Testis (tissue), 3 donors: ENCODE results near the gene ARHGEF25. TPM values are rescaled to one million over a fixed set of nuclear protein-coding genes. Genes with fewer than 3 reads are reported as not detected.

Experiments used
- DNase-seq: peaks from one replicate; pipeline ENCODE4 v3.0.0-alpha.2; 2019
- H3K27ac ChIP-seq, 2 donors: fragments of 200-600 bp; sonication (generic); one replicate each; pipeline ENCODE4 v1.5.1; 2019
- H3K27me3 ChIP-seq: fragments of 200-600 bp; sonication (generic); one replicate; pipeline ENCODE4 v1.5.1; 2019
- H3K36me3 ChIP-seq: fragments of 200-600 bp; sonication (generic); one replicate; pipeline ENCODE4 v1.5.1; 2017; ENCODE audit warnings: low read depth; ENCODE audit errors: missing control alignments
- H3K4me1 ChIP-seq: fragments of 200-600 bp; sonication (generic); one replicate; pipeline ENCODE4 v1.5.1; 2019
- H3K4me3 ChIP-seq, 2 donors: fragments of 200-600 bp; sonication (generic); one replicate each; pipeline ENCODE4 v1.5.1; 2017 to 2019
- H3K9me3 ChIP-seq: fragments of 200-600 bp; sonication (generic); one replicate; pipeline ENCODE4 v1.5.1; 2017
- POLR2A ChIP-seq: fragments of 450-650 bp; IDR thresholded peaks from one replicate; pipeline ENCODE4 v1.6.1; 2017; ENCODE audit warnings: antibody characterized with exemption, mild to moderate bottlenecking, moderate library complexity
- WGBS, 2 donors: methylation state at CpG; one replicate each; pipeline ENCODE4 v1.1.5; 2018; 5-methylcytosine and 5-hydroxymethylcytosine counted together
- intact Hi-C: fragments of 100-400 bp; cut with DNase I; formaldehyde crosslinking; loops from one replicate; pipeline ENCODE4 v1.15.1; 2023; ENCODE audit warnings: low total_unique reads
- polyA plus RNA-seq: library from polyadenylated mRNA; stranded (reverse); fragments of 350-450 nt; fragmentation: Illumina TruSeq; extraction: RNeasy Lipid Tissue Mini Kit (QIAGEN cat#74804); gene quantifications from one replicate; pipeline ENCODE4 v1.2.3, GENCODE V29; 2014; ENCODE audit warnings: low read depth, low replicate concordance; ENCODE audit not compliant: insufficient read depth
- total RNA-seq, 2 donors: library from RNA; depleted of rRNA; stranded (reverse); fragments of >200 nt; gene quantifications; one replicate each; pipeline ENCODE4 v1.2.3, GENCODE V29; 2016
- TF ChIP-seq, protein P1 (sequence below), 3 experiments: fragments of 450-650 bp in 2 of 3; fragments of 200-600 bp in 1 of 3; sonication (generic) in 1 of 3; IDR thresholded peaks; one replicate each; pipeline ENCODE4 v1.5.1; 2016 to 2019; ENCODE audit warnings: antibody characterized with exemption in 3 of 3, mild to moderate bottlenecking in 2 of 3, moderate library complexity in 1 of 3

ARHGEF25 gene
- total and polyA plus RNA-seq, 3 donors from 2014 or later = 18.0 to 26.5 (median 18.7) TPM

DNA sequence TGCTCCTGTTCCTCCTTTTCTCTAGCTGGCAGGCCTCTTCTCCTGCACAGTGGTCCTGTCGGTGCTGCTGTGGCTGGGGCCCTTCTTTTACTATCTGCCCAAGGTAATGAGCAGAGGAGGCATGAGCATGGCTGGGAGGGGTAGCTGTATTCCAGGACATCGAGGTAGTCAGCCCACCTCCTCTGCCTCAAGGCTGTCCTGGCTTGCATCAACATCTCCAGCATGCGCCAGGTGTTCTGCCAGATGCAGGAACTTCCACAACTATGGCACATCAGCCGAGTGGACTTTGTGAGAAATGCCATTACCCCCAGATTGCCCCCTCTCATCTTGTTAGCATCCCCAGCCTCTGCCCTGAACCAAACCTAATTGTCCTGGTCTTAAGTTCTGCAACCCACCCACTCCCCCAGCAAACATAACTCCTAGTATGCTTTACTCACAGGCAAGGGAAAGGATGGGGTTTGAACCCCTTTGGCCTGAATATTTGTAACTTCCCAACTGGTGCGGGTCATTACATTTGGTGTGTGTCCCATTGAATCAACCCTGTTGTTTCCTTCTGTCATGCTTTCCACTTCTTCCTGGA lies 12.7 kb downstream of the ARHGEF25 start:
- no peak overlapping the region for H3K27ac ChIP-seq
- DNase-seq = no peak
- H3K4me3 ChIP-seq = no peak overlapping the region
- H3K9me3 ChIP-seq = no peaks in the 10 kb centered on the region
- H3K27me3 ChIP-seq = no peaks in the 10 kb centered on the region
- TF ChIP-seq, protein P1, sequence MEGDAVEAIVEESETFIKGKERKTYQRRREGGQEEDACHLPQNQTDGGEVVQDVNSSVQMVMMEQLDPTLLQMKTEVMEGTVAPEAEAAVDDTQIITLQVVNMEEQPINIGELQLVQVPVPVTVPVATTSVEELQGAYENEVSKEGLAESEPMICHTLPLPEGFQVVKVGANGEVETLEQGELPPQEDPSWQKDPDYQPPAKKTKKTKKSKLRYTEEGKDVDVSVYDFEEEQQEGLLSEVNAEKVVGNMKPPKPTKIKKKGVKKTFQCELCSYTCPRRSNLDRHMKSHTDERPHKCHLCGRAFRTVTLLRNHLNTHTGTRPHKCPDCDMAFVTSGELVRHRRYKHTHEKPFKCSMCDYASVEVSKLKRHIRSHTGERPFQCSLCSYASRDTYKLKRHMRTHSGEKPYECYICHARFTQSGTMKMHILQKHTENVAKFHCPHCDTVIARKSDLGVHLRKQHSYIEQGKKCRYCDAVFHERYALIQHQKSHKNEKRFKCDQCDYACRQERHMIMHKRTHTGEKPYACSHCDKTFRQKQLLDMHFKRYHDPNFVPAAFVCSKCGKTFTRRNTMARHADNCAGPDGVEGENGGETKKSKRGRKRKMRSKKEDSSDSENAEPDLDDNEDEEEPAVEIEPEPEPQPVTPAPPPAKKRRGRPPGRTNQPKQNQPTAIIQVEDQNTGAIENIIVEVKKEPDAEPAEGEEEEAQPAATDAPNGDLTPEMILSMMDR (IDR thresholded peaks at IDR 0.05) = no peak
- no peak for TF ChIP-seq POLR2A
- intact Hi-C loops = loop anchor here (5.0 kb wide), 1 partner anchor 42 kb away; no protein-coding TSS in a partner anchor
- WGBS, 2 donors = 80 to 85% methylated on average over 5 of the region's 5 CpGs
- no peaks in the 10 kb centered on the region for H3K36me3 ChIP-seq
- H3K4me1 ChIP-seq = peaks cover 27% of the 10 kb centered on the region

DNA sequence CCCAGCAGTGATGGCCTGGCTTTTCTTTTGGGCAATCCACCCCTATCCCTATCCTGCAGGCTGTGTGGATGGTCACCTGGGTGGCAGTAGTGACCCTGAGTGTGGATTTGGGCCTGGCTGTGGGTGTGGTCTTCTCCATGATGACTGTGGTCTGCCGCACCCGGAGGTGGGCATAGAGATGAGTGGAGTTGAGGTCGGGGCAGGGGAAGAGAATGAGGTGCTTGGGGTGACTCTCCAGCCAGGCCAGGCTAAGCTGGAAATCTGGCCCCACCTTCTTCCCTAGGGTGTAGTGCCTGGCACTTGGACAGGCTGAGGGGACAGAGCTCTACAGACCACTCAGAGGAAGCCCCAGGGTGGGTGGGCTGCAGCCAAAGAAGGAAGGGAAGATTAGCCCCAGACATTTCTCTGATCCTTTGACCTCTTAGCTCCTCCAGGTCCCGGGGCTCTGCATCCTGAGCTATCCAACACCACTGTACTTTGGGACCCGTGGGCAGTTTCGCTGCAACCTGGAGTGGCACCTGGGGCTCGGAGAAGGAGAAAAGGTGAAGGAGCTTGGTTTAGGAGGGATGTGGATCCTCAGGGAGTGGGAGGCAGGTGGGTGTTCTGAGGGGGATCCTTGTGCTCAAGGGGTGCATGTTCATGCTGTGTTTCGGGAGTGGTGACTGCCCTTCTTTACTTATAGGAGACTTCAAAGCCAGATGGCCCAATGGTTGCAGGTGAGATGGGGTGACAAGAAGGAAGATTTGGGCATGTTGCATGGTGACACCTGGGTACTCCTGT lies 13.4 kb downstream of the ARHGEF25 start:
- Histone ChIP-seq H3K27me3 (no peaks in the 10 kb centered on the region), H3K9me3 (no peaks in the 10 kb centered on the region), H3K4me1 (peaks cover 25% of the 10 kb centered on the region), H3K4me3 (no peak overlapping the region), H3K36me3 (no peaks in the 10 kb centered on the region), H3K27ac (no peak overlapping the region)
- TF ChIP-seq POLR2A = no peak
- TF ChIP-seq, protein P1 (IDR thresholded peaks at IDR 0.05) = no peak
- WGBS, 2 donors = 90 to 93% methylated on average over 8 of the region's 8 CpGs
- no peak for DNase-seq
- intact Hi-C loops = loop anchor here (5.0 kb wide), 1 partner anchor 42 kb away; no protein-coding TSS in a partner anchor

DNA sequence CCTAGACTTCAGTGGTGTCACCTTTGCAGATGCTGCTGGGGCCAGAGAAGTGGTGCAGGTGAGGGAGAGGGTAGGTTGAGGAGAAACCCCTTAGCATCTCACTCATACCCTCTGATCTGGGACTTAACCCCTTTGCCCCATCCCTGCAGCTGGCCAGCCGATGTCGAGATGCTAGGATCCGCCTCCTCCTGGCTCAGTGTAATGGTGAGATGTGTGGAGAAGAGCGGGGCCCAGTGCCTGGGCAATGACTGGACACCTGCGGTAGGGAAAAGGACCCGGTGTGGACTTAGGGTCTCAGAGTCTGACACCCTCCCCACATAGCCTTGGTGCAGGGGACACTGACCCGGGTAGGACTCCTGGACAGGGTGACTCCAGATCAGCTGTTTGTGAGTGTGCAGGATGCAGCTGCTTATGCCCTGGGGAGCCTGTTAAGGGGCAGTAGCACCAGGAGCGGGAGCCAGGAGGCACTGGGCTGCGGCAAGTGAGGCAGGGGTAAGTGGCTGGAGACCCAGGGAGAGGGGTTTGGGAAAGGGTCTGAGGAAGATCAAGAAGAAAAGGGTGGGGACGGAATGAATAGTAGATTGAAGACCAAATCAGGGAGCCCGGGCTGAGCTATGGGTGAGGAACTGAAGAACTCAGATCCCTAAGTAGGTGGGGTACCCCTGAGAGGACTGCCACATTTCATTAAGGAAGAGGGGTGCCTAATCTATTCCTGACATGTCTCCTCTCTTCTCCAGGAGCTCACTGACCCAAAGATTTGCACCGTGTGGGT lies 14.2 kb downstream of the ARHGEF25 start:
- no peaks in the 10 kb centered on the region for H3K27me3 ChIP-seq

DNA sequence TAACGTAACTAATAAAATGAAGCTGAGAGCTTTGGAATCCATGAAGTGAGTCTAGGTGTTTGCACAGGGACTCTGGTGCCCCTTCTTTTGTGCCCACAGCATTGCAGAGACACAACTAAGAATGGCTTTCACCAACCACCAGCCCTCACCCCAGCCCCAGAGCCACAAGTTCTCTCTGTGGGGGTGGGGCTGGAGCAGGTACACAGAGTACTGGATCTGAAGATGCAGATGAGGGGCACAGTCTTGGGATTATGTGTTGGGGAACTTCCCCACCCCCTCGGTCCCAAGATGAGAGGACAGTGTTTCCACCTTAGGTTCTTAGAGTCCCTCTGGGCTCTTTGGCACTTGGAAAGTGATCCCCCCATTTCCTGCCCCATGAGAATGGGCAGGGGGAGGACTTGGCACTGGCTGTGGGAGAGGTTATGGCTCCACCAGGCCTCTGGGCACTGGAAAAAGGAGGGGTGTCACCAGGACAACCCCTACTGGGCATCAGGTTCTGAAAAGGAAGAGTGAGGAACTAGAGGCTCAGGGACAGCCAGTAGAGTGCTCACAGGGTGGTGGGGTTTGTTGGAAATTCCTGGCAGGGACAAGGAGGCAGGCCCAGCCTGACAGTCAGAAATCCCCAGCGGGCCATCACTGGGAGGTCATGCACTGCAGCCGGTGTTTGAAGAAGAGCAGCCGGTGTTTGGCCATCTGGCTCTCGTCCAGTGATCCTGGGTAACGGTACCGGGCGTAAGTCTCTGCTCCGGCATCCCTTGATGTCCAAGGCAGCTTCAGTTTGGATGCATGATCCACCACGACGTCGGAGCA lies 15.1 kb downstream of the ARHGEF25 start:
- H3K27me3 ChIP-seq = no peaks in the 10 kb centered on the region
- H3K9me3 ChIP-seq = no peaks in the 10 kb centered on the region
- no peak for DNase-seq
- TF ChIP-seq, protein P1 (IDR thresholded peaks at IDR 0.05) = no peak
- TF ChIP-seq POLR2A = no peak
- peaks cover 18% of the 10 kb centered on the region for H3K4me1 ChIP-seq
- 36 to 78% methylated on average over 2 to 13 of the region's 13 CpGs for WGBS, 2 donors
- intact Hi-C loops = no loop called here
- no peak overlapping the region for H3K4me3 ChIP-seq
- no peak overlapping the region for H3K27ac ChIP-seq
- no peaks in the 10 kb centered on the region for H3K36me3 ChIP-seq

More for the DNA sequence above, 14.2 kb downstream of the ARHGEF25 start:
- intact Hi-C loops = no loop called here
- Histone ChIP-seq H3K4me1 (peaks cover 24% of the 10 kb centered on the region), H3K9me3 (no peaks in the 10 kb centered on the region), H3K36me3 (no peaks in the 10 kb centered on the region), H3K27ac (no peak overlapping the region), H3K4me3 (no peak overlapping the region)
- no peak for DNase-seq
- WGBS, 2 donors = 83% methylated on average over 11 to 12 of the region's 12 CpGs
- TF ChIP-seq, protein P1 (IDR thresholded peaks at IDR 0.05) = no peak
- no peak for TF ChIP-seq POLR2A
